Right lung (tissue), 10 donors: ENCODE measurements around the gene PDZD7. TPM values are rescaled to one million over a fixed set of nuclear protein-coding genes. Genes with fewer than 3 reads are reported as not detected.

ENCODE experiments used
- DNase-seq, 2 donors: peaks; one replicate each; pipeline ENCODE4 v3.0.0-alpha.2; 2013
- long read RNA-seq, 8 donors: transcript quantifications; one replicate each; lab custom pipeline, GENCODE V29; 2026
- polyA plus RNA-seq, 5 donors: library from polyadenylated mRNA; unstranded; fragments of 120-200 nt; gene quantifications; one replicate each; pipeline versions ENCODE4 v1.2.1 to v1.2.3, GENCODE V29; 2013; ENCODE audit warnings: inconsistent platforms in 1 of 5, low replicate concordance in 1 of 5; ENCODE audit not compliant: insufficient read length in 5 of 5, insufficient read depth in 1 of 5

The PDZD7 gene
- polyA plus RNA-seq, result under 1 TPM; 0.26 to 0.85 (median 0.69) TPM
- long read RNA-seq, donor 1, partial matches to known transcripts, result 5 of 5 reads
- long read RNA-seq, donor 1, other reads (novel, unspliced or antisense), result 0 of 5 reads
- long read RNA-seq, donor 2, partial matches to known transcripts, result 6 of 17 reads
- long read RNA-seq, donor 2, other reads (novel, unspliced or antisense), result 10 of 17 reads
- long read RNA-seq, donor 3, result 0 reads
- long read RNA-seq, donor 4, result 0 reads
- long read RNA-seq, donor 5, partial matches to known transcripts, result 165 of 165 reads
- long read RNA-seq, donor 5, other reads (novel, unspliced or antisense), result 0 of 165 reads
- long read RNA-seq, donor 6, result 0 reads
- long read RNA-seq, donor 7, partial matches to known transcripts, result 147 of 163 reads
- long read RNA-seq, donor 7, other reads (novel, unspliced or antisense), result 16 of 163 reads
- long read RNA-seq, donor 8, result 0 reads

DNA sequence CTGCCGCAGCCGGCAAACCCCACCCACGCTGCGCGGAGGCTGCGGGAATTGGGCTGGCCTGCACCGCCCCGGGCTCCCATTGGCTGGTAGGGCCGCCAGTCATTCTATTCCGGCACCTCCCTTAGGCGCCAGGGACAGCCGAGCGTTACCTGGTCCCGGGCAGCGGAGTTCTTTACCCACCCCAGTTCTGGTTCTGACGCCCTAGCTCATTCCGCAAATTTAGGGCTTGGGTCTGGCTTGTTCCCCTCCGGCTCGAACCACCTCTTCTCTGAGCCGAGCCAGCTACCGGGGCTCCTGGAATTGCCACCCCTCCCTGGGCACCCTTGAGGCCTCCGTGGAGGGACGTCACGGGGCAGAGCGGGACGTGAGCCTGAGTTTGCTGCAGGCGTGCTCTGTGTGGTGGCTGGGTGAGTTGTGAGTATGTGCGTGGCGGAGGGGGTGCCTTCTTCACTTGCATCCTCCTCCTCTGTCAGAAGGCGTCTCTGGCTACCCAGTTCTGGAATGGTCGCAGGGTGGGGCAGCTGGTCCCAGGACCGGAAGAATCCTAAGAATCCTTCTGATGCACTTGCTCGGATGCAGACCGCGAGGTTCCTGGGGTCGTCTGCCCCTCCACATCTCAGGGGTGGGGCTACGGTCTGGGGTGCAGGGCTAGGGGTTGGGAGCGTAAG lies at the start of gene PDZD7, which contains the start of gene SFXN3:
TSS of gene PDZD7 (minus strand) at position 2 of the 668 bp plus-strand sequence. CDS start 910 bp downstream, outside the sequence.
TSS of gene SFXN3 (plus strand) at position 107 of the 668 bp plus-strand sequence. CDS start 3,461 bp downstream, outside the sequence.
- DNase-seq, result peak; percentile 83 to 85

DNA sequence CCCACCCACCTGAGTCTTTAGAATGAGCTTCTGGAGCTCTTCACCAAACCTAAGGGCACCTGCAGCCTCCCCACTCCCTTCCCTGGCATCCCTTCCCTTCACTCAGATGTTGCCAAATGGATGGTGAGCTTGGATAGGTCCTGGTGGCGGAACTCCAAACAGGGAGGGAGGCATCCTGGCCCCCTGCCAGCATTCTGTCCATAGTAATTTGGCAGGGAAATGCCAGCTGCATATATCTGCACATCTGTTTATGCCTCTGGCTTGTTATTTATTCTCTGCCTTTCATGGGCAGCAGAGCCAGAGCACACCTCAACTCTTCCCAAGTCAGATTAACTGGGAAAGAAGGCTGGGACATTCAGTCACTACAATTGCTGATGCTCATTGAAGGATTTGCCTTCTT lies 48.9 kb upstream of the PDZD7 start:
- no peak for DNase-seq

DNA sequence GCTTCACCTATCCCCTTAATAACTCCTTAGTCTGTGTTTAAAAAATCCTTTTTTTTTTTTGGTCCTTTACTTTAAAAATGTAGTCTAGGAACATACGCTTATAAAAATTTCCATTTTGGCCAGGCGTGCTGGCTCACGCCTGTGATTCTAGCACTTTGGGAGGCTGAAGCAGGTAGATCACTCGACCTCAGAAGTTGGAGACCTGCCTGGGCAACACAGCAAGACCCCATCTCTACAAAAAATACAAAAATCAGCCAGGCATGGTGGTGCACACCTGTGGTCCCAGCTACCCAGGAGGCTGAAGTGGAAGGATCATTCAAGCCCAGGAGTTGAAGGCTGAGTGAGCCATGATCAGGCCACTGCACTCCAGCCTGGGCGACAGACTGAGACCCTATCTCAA lies 45.7 kb upstream of the PDZD7 start:
- DNase-seq, result no peak

DNA sequence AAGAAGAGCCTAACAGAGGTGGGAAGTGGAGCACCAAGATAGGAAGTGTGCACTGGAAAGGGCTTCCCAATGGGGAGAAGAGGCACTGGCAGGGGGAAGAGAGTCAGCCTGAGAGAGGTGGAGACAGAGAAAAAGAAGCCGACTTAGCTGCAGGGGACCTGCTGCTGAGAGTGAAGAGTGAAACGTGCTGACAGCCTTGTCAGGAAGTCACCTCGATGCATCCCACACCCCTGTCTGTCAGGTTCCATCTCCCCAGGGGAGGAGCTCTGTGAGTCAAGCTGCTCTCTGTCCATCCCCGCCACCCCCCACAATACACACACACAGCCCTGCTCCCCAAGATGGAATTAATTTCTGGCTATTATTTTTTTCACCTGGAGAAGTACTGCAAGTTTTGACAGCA lies 44.8 kb upstream of the PDZD7 start:
- DNase-seq, result no peak

DNA sequence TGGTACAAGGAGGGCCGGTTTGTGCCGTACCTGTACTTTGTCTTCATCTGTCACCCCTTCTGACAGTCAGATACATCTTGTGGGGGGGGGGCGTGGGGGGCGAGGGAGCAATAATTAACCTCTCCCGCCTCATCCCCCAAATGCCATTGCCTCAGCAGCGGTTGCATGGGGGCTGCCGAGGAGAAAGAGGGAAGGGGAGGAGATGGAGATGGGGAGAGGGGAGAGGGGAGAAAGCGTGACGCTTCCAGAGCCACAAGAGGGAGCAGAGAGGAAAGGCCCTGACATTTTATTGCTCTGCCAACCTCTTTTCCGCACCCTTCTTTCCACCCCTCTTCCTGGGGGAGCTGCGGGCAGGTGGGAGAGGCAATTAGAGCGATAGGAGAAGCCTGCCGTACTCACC lies 42.7 kb upstream of the PDZD7 start:
- DNase-seq, result no peak

DNA sequence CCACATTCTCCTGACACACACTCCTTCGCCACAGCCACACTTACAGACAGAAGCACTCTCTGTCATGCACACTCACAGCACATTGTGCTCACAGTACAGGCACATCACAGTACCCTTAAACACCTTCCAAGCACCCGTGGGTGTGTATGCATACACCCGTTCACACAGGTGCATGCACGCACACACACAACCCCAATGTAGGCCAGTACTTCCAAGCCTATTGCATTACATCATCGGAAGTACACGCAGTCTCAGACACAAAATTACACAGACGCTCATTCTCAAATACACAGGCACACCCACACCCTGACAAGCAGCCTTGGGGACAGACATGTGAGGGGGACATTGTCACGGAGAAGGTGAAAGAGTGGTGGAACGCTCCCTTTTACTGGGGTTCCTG lies 42.0 kb upstream of the PDZD7 start:
- DNase-seq, result no peak

DNA sequence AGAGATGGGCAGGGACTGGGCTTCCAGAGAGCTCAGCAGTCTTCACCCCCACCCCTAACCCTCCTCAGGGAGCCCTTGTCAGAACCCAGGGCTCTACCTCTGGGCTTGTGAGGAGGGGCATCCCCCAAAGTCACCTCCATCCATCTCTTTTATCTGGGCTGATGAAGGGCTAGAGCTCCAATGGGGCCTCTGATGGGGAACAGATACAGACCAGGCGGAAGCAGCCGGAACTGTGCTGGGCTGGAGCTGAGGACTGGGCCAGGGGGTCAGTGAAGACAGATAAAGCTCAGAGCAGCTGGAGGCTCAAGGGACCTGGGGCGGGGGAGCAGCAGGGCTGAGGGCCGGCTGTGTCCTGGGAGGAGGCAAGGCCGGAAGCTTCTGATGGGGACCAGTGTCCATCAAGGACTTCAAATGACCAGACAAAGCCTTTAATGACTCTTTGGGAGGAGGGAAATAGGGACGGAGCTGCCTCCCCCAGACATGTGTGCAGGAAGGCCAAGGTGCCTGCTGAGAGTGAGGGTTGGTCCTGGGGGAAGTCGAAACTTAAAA lies 41.0 kb upstream of the PDZD7 start:
- no peak for DNase-seq

DNA sequence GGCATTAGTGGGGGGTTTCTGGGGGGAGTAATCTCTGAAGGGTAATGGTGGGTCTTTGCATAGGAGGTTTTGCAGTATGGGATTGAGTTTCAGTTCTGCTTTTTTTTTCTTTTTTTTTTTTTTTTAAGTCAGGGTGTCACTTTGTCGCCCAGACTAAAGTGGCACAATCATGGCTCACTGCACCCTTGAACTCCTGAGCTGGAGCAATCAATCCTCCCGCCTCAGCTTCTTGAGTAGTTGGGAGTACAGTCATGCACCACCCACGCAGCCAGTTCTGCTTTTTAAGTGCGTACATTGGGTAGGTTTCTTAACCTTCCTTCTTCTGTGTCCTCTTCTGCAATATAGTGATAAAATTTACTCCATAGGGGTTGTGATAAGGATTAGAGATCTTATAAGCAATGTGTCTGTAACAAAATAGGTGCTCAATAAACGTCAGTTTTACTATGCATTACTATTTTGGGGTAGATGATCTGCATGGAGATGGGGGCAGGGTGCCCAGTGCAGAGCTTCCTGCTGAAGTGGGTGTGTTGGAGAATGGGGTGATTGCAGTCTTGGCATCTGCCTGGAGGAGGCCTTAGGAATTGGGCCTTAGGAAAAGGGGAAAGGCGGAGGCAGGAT lies 40.4 kb upstream of the PDZD7 start:
- no peak for DNase-seq

DNA sequence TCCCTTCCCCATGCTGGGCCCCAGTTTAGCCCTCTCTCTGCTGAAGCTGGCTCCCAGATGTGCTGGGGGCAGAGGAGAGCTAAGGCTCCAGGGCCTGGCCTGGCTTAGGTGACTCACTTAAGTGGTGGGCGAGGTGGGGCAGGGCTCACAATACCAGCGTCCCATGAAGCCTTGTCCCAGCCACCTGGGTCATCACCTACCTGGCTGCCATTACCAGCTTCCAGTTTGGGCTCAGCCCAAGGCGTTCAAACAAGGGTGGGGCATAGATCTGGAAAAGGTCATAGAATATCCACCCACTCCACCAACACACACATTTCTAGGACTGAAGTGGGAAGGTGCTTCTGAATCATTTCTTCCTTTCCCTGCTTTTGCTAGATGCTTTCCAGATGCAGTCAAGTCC lies 39.2 kb upstream of the PDZD7 start:
- no peak for DNase-seq

DNA sequence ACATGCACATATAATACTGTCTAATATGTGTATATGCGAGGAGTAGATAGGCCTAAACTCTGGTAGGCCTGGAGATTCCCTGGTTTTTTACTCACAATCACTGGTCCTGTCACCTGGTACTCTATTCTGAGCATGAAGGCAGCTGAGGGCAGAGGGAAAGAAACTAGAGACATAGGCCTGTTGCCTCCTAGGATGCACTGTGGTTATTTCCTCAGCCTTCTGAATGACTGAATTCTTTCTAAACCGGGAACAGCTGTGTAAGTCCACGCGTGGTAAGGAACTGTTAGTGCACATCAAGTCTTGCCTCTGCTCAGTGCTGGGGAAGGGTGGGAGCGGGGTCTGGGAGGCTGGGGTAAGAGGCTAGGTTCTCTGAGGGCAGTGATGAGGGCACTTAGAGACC lies 38.5 kb upstream of the PDZD7 start:
- DNase-seq, result no peak

DNA sequence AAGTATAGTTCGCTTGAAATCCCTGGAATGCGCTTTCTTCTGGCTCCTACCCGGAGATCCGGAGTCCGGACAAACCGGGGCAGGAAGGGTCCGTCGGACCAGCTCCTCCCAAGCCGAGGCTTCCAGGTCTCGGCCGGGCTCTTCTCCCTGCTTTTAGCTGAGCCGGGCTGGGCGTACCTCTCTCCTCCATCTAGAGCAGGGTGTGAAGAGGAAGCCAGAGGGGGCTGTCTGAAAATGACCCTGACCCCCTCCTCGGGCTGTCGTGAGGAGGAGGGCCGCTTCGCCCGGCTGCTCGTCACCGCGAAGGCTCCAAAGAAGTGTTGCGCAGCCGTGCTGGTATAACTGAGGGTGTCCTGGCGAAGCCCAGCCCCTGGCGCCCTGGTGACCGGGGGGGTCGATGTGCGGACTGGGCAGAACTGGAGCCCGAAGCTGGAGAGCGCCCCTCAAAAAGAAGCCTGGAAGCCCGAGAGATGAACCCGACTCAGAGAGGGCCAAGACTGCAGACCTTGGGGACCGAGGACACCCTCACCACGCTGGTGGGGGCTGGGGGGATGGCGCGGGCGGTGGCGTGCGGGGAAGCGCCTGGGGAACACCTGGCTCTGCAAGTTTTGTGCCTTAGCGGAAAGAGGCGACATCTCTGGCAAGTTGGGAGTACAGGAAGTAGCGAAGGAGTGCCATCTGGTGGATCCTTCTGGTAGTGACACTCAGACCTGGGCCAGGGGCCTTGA lies 36.6 kb upstream of the PDZD7 start:
- DNase-seq, result peak in 1 of 2 donors; percentile 77

DNA sequence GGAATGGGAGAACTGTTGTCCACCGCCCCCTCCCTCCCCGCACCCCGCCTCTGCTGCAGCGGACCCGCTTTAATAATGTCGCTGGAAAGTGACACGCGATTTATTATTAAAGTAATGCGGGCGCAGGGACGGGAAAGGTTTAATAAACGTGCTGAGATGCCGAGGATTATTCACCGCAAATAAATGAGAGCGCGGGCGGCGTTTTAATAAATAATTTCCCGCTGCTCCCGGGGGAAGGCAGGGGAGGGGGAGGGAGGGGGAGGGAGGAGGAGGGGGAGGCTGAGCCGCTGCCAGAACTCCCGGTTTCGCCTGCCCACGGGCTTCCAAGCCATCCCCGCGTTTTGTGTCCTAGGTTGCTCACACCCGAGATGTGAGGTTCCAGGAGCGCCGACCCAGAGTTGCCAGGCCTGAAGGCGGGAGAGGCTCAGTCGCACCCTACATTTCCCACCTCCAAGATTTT lies 36.0 kb upstream of the PDZD7 start:
- no peak for DNase-seq

DNA sequence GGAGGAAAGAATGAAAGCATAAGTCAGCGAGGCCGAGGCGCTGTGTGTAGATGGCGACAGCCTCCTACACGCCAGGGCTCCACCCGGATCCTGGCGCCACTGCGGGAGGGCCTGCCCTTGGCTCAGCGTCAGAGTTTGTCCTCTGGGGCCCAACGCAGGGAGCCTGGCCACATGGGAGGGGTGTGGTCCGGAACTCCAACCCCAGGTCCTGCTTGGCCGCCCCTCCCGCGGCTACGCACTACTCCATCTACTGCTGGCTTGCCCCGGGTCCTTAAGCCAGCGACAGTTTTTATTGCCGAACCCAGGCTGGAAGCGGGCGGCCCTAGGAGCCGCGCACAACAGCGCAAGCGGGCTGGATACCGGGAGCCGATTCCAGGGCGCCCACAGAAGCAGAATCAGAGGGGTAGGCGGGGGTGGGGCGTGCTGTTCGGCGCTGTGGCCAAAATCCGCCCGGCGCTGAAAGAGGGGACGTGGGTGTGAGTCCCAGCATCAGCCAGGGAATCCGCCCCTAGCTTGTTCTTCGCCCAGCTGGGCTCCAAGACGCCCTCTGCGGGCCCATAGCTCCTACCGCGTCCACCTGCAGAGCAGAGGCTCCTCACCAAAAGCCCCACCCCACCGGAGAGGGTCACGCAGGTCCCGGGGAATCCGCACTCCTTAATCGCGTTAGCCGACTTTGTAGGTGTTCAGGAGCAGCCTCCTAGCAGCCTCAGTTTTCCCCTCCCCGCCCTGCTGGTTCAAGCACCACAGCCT lies 35.4 kb upstream of the PDZD7 start:
- DNase-seq, result peak in 1 of 2 donors; percentile 60

DNA sequence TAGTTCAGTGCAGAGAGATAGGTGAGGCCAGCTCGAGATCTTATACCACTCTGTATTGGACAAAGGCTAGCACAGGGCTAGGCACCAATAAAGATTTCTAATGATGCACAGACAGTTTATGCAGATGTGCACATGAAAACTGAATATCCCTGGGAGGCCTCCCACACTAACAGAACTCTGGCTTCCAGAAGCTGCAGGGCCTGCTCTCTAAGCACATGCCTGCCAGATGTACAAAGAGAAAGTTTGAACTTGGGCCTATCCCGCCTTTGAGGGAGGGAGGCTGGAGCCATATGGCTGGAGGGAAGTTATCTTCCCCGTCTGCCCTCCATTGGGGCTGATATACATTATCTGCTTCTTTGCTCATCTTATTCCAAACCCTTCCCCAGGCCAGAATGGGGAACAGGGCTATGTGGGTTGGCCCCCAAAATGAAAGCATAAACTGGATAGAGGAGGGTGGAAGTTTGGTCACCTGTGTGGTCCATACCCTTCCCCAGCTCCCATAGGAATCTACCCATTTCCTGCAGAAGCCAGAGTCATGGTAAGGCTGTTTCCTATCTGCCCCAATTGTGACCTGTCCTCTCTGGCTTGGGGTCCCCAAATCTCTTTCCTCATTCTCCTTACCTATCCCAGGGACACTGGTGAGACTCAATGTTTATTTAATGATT lies 34.7 kb upstream of the PDZD7 start:
- DNase-seq, result no peak

DNA sequence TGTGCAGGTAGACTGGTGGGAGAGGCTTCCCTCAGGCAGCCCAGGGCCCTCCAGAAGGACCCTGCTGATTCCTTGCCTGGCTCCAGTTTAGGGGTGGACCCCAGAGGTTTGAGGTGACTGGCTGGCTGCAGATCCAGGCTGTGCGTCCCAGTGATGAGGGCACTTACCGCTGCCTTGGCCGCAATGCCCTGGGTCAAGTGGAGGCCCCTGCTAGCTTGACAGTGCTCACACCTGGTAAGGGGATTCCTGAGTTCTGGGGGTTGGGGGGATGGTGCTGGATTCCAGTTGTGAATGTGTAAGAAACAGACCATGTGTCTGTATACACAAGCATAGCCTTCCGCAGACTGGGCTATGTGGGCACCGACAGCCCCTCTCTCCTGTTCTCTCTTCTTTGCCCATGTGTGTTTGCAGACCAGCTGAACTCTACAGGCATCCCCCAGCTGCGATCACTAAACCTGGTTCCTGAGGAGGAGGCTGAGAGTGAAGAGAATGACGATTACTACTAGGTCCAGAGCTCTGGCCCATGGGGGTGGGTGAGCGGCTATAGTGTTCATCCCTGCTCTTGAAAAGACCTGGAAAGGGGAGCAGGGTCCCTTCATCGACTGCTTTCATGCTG lies 33.6 kb upstream of the PDZD7 start:
- no peak for DNase-seq

DNA sequence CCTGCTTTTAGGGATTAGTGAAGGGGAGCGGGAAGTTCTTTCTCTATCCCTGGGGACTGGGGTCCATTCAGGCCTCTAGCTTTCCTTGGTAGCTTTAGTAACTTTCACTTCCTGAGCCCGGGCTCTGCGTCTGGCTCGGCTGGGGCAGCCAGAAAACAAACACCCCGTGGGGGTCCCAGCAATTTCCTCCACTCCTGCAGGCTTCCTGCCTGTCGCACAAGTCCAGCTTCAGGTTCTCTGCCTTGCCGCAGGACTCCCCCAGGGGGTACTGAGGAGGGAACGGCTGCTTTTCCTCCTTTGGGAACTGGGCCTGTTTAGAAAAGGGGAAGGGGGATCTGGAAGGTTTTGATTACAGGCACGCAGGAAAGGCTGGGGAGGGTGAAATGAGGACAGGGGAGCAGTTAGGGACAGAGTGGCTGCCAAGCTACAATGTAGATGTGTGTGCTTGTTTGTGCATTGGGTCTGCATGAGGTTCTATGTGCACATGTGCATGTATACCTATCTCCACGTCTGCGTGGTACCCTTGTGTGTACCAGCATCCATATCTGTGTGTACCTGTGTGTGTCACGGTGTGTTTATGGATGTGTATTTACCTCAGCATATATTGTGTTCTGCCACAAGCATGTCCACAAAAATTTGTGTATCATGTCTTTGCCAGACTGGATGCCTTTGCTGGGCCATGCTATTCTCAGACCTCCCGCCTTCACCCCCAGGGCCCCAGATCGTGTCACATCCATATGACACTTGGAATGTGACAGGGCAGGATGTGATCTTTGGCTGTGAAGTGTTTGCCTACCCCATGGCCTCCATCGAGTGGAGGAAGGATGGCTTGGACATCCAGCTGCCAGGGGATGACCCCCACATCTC lies 32.9 kb upstream of the PDZD7 start:
- DNase-seq, result no peak

DNA sequence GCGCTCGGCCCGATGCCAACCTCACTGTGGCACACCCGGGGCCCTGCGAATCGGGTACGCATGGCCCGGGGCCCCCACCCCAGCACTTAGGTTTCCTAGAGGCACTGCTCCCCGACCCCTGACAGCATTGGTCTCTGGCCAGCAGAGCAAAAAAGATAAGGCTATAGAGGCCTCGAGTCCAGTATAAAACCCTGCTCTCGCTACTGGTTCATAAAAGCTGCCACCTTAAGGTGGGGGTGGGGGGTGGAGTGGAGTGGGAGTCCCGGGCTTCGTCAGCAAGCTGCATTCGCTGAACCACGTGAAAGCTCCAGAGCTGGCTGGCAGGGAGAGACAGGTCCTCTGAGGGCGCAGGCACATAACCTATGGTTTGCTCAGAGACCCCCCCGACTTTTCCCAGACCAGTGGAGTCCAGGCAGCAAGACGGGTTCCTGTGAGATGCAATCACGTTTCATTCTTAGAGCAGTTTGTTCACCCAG lies 32.2 kb upstream of the PDZD7 start:
- no peak for DNase-seq
